Fibroblast of mammary gland (primary cell): Measurements from ENCODE around the gene HDAC3.

Source experiments
- DNase-seq: peaks from one replicate; pipeline ENCODE4 v3.0.0-alpha.2; 2010; ENCODE audit warnings: low read depth
- H3K4me3 ChIP-seq: 2 replicates; pipeline ENCODE4 v1.5.1; 2011; ENCODE audit warnings: low read depth, mild to moderate bottlenecking, low read length, moderate library complexity; ENCODE audit not compliant: control insufficient read depth
- CTCF ChIP-seq: conservative IDR thresholded peaks from 2 replicates; pipeline ENCODE4 v1.5.1; 2011; ENCODE audit warnings: low read depth, low read length, inconsistent platforms; ENCODE audit not compliant: control insufficient read depth, insufficient read depth

HDAC3 gene

GRCh38 chr5:141657937-141658545 lies 21.4 kb upstream of the HDAC3 start:
- DNase-seq: peak; percentile 98
- TF ChIP-seq CTCF: no peak
- no peak overlapping the region for H3K4me3 ChIP-seq

- TF ChIP-seq CTCF: no peak
- H3K4me3 ChIP-seq: no peak overlapping the region
- no peak for DNase-seq
Observed at GRCh38 chr5:141657404-141657803, 20.8 kb upstream of the HDAC3 start.

- DNase-seq: no peak
Observed at GRCh38 chr5:141656396-141656795, 19.7 kb upstream of the HDAC3 start.

GRCh38 chr5:141655020-141655419 lies 18.4 kb upstream of the HDAC3 start:
- no peak overlapping the region for H3K4me3 ChIP-seq
- TF ChIP-seq CTCF: no peak
- DNase-seq: no peak

More at GRCh38 chr5:141656396-141656795, 19.7 kb upstream of the HDAC3 start:
- TF ChIP-seq CTCF: no peak
- H3K4me3 ChIP-seq: no peak overlapping the region

GRCh38 chr5:141654298-141654697 lies 17.6 kb upstream of the HDAC3 start:
- H3K4me3 ChIP-seq: no peak overlapping the region
- DNase-seq: peak; percentile 81
- no peak for TF ChIP-seq CTCF

- TF ChIP-seq CTCF: no peak
- DNase-seq: no peak
- peak overlapping the region; percentile 68 for H3K4me3 ChIP-seq
Observed at GRCh38 chr5:141651728-141652105, 15.1 kb upstream of the HDAC3 start.

GRCh38 chr5:141650851-141651727 lies 14.4 kb upstream of the HDAC3 start, which contains the start of gene FCHSD1:
Gene FCHSD1 (minus strand): TSS chr5:141651418. CDS start chr5:141651368, 50 bp downstream.
- peak; percentile 72 for DNase-seq
- peak within 1 kb of the TSS; percentile 68 for H3K4me3 ChIP-seq
- no peak for TF ChIP-seq CTCF
